Breast epithelium (tissue), 4 donors: ENCODE measurements around the gene DBN1. TPM values are rescaled to one million over a fixed set of nuclear protein-coding genes. Genes with fewer than 3 reads are reported as not detected.

ENCODE experiments used
- DNase-seq, 2 donors: peaks; one replicate each; pipeline ENCODE4 v3.0.0-alpha.2; 2019; ENCODE audit warnings: low spot score in 2 of 2
- H3K27ac ChIP-seq, 2 donors: fragments of 200-600 bp; sonication (generic) in 1 of 2; one replicate each; pipeline ENCODE4 v1.5.1; 2016 to 2019; ENCODE audit warnings: mild to moderate bottlenecking in 1 of 2
- H3K27me3 ChIP-seq, 2 donors: fragments of 200-600 bp; sonication (generic) in 1 of 2; one replicate each; pipeline versions ENCODE4 v1.5.1 to v1.6.0; 2017 to 2019; ENCODE audit warnings: control low read depth in 1 of 2, mild to moderate bottlenecking in 1 of 2
- H3K36me3 ChIP-seq: fragments of 200-600 bp; one replicate; pipeline ENCODE4 v1.5.1; 2019
- H3K4me1 ChIP-seq, 2 donors: fragments of 200-600 bp; sonication (generic); one replicate each; pipeline ENCODE4 v1.5.1; 2016 to 2019; ENCODE audit warnings: control low read depth in 1 of 2
- H3K4me3 ChIP-seq, 3 donors: fragments of 200-600 bp; sonication (generic); 1 replicate in 2 of 3; 2 replicates in 1 of 3; pipeline ENCODE4 v1.5.1; 2016 to 2019; ENCODE audit warnings: mild to moderate bottlenecking in 3 of 3, moderate library complexity in 2 of 3
- H3K9me3 ChIP-seq, 2 donors: fragments of 200-600 bp; sonication (generic) in 1 of 2; one replicate each; pipeline ENCODE4 v1.5.1; 2016 to 2019; ENCODE audit warnings: control low read depth in 1 of 2
- POLR2A ChIP-seq: fragments of 450-650 bp; IDR thresholded peaks from one replicate; pipeline ENCODE4 v1.6.1; 2016; ENCODE audit warnings: antibody characterized with exemption, mild to moderate bottlenecking, moderate library complexity
- POLR2AphosphoS5 ChIP-seq, 3 donors: sonication (generic); formaldehyde crosslinking; IDR thresholded peaks; one replicate each; pipeline ENCODE4 v1.6.1; 2017; ENCODE audit warnings: antibody characterized with exemption in 3 of 3
- intact Hi-C: fragments of 100-400 bp; cut with DNase I; formaldehyde crosslinking; loops from one replicate; pipeline ENCODE4 v1.15.1; 2023; ENCODE audit warnings: low total_unique reads
- total RNA-seq, 3 donors: library from RNA; depleted of rRNA; stranded (reverse); fragments of >200 nt; gene quantifications; one replicate each; pipeline ENCODE4 v1.1.0, GENCODE V29; 2016
- TF ChIP-seq, protein P1 (sequence below), 3 donors: fragments of 450-650 bp; IDR thresholded peaks; one replicate each; pipeline ENCODE4 v1.5.1; 2016 to 2017; ENCODE audit warnings: antibody characterized with exemption in 3 of 3, mild to moderate bottlenecking in 3 of 3, moderate library complexity in 3 of 3

The DBN1 gene
- total RNA-seq, 3 donors from 2014 or later: 30.7 to 94.6 (median 61.3) TPM

DNA sequence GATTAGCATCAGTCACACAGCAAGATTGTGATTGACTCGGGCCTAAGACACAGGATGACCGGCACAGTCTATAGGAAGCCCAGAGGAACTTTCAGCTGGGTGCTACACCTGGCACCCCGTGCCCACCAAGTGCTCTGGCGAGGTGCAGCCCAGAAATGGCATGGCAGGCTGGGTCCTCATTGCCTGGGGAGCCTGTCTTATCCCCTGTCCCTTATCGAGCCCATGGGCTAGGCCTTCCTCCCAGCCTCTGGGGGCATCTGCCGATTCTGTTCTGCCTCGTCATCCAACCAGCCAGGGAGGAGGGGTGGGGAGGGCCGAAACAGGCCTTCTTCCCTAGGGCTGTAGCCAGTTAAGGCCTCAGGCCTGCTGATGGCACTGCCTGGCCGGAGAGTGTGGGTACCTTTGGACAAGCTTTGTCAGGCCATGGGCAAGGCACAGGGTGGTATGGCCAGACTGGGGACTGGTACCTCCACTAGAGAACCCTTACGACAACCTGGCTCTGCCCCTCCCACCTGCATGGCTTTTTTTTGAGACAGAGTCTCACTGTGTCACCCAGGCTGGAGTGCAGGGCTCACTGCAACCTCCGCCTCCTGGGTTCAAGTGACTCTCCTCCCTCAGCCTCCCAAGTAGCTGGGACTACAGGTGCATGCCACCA, 45.4 kb downstream of the DBN1 start:
- no peaks in the 10 kb centered on the region for H3K27me3 ChIP-seq
- H3K9me3 ChIP-seq: no peaks in the 10 kb centered on the region
- peaks cover 5 to 17% of the 10 kb centered on the region in 2 donors for H3K4me1 ChIP-seq
- TF ChIP-seq POLR2AphosphoS5 (IDR thresholded peaks at IDR 0.05) (no peak), POLR2A (no peak)
- TF ChIP-seq, protein P1, sequence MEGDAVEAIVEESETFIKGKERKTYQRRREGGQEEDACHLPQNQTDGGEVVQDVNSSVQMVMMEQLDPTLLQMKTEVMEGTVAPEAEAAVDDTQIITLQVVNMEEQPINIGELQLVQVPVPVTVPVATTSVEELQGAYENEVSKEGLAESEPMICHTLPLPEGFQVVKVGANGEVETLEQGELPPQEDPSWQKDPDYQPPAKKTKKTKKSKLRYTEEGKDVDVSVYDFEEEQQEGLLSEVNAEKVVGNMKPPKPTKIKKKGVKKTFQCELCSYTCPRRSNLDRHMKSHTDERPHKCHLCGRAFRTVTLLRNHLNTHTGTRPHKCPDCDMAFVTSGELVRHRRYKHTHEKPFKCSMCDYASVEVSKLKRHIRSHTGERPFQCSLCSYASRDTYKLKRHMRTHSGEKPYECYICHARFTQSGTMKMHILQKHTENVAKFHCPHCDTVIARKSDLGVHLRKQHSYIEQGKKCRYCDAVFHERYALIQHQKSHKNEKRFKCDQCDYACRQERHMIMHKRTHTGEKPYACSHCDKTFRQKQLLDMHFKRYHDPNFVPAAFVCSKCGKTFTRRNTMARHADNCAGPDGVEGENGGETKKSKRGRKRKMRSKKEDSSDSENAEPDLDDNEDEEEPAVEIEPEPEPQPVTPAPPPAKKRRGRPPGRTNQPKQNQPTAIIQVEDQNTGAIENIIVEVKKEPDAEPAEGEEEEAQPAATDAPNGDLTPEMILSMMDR (IDR thresholded peaks at IDR 0.05): no peak
- no peaks in the 10 kb centered on the region for H3K36me3 ChIP-seq
- no peak for DNase-seq
- H3K27ac ChIP-seq: peak overlapping the region; percentile 91 to 92
- H3K4me3 ChIP-seq: peak overlapping the region; percentile 77 to 88 (median 84)
- intact Hi-C loops: no loop called here

DNA sequence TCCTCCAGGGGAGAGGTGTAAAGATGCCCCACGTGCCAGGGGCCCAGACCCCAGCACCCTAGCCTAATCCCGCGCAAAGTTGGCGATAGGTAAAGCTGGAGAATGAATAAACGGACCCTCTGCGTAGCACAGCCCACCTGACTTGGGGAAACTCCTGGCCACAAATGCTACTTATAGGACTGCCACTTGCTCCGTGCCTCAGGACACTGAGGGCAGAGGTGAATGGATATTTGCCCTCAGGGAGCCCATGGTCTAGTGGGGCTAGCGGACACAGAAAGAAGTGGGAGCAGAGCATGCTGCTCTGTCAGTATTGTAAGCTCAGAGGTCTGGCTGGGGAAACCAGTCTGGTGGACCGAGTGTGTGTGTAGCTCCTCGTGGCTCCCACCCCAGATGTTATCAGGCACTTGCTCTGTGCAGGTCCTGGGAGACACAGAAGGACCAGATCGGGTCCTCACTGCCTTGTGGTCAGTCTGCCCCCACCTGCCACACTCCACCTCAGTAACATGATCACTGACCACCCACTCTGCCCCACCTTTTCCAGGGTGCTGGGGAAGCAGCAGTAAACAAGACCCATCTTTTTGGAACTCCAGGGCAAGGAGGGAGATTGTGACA, 46.1 kb downstream of the DBN1 start:
- peak in 1 of 2 donors; percentile 41 for DNase-seq
- TF ChIP-seq, protein P1 (IDR thresholded peaks at IDR 0.05): no peak
- TF ChIP-seq POLR2AphosphoS5 (IDR thresholded peaks at IDR 0.05) (no peak), POLR2A (no peak)
- Histone ChIP-seq H3K27ac (peak overlapping the region; percentile 91 to 92), H3K4me1 (peaks cover 5 to 17% of the 10 kb centered on the region in 2 donors), H3K9me3 (no peaks in the 10 kb centered on the region), H3K4me3 (peak overlapping the region; percentile 77 to 88 (median 84)), H3K36me3 (no peaks in the 10 kb centered on the region), H3K27me3 (no peaks in the 10 kb centered on the region)
- intact Hi-C loops: no loop called here

DNA sequence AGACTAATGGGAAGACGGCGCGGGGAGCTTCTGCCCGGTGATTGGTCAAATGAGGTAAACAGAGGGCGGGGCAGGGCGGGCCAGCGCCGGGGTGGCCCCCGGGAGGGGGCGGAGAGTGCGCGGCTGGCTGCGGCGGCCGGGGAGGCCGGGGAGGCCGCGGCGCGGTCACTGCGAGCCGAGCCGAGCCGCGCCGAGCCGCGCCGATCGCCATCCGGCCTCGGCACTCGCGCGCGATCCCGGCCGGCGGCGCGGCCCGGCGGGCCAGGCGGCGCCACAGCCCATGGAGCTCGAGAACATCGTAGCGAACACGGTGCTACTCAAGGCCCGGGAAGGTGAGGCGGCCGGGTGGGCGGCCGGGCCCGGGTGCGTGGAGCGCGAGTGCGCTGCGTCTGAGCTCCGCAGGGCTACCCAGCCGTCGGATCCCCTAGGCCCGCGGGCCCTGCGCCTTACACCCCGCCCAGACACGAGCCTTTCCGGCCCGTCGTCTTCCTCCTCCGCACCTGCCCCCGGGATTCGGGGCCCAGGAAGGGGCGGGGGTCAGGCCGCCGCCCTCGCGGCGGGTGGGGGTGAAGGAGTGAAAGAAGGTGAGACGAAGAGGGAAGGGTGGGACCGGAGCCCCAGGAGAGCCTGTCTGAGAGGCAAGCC, 46.7 kb downstream of the DBN1 start, which contains the start of gene GRK6:
Gene GRK6 (plus strand): TSS at position 111 of the 645 bp plus-strand sequence. CDS start 170 bp downstream, at position 281.
- intact Hi-C loops: loop anchor here (1.0 kb wide), 1 partner anchor 29 kb away; no protein-coding TSS in a partner anchor
- Histone ChIP-seq H3K36me3 (no peaks in the 10 kb centered on the region), H3K27ac (peak within 1 kb of the TSS; percentile 91 to 96), H3K4me1 (peaks cover 5 to 17% of the 10 kb centered on the region in 2 donors), H3K27me3 (no peaks in the 10 kb centered on the region), H3K9me3 (no peaks in the 10 kb centered on the region), H3K4me3 (peak within 1 kb of the TSS; percentile 77 to 88 (median 84))
- TF ChIP-seq POLR2AphosphoS5 (IDR thresholded peaks at IDR 0.05) (peak in 2 of 3 donors; percentile 14 to 25), POLR2A (no peak)
- peak in 1 of 2 donors; percentile 68 for DNase-seq

DNA sequence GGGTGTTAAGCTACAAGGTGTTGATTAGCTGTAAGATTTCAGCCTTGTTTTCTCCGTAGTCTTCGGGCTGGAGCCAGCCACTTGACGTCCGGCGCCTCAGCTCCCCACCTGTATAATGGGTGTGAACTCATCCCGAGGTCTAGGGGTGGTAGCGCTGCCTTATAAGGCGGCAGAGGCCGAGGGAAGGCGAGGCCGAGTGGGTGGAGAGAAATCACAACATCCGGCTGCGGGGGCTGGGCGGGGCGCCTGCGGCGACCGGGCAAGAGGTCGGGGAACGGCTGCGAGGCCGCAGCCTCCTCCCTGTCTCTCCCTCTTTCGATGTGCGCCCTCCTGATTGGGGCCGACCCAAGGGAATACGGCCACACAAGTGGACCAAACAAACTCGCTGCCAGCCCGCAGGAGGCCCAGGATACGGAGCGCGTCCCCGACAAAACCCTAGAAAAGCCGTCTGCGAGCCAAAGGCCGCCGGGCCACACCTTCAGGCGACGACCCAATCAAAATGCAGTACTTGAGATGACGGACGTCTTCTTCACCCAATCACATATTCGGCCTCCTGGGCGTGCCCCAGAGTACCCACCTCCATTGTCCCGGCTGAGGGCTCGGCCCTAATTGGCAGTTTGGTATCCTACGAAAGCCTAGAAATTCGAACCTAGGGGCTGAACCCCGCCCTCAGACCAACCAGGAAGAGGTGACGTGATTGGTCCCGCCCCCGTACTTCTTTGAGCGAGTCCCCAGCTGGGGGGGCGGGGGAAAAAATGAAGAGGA, 47.5 kb downstream of the DBN1 start:
- peak overlapping the region; percentile 89 to 96 for H3K27ac ChIP-seq
- intact Hi-C loops: loop anchor here (1.0 kb wide), 1 partner anchor 29 kb away; no protein-coding TSS in a partner anchor
- peaks cover 5 to 17% of the 10 kb centered on the region in 2 donors for H3K4me1 ChIP-seq
- no peaks in the 10 kb centered on the region for H3K9me3 ChIP-seq
- H3K27me3 ChIP-seq: no peaks in the 10 kb centered on the region
- DNase-seq: peak; percentile 99 to 100
- TF ChIP-seq POLR2AphosphoS5 (IDR thresholded peaks at IDR 0.05): peak; percentile 84 to 95 (median 94)
- TF ChIP-seq, protein P1 (IDR thresholded peaks at IDR 0.05): peak in 1 of 3 donors; percentile 6
- TF ChIP-seq POLR2A: peak; percentile 56
- no peaks in the 10 kb centered on the region for H3K36me3 ChIP-seq
- peak overlapping the region; percentile 50 to 88 (median 70) for H3K4me3 ChIP-seq

DNA sequence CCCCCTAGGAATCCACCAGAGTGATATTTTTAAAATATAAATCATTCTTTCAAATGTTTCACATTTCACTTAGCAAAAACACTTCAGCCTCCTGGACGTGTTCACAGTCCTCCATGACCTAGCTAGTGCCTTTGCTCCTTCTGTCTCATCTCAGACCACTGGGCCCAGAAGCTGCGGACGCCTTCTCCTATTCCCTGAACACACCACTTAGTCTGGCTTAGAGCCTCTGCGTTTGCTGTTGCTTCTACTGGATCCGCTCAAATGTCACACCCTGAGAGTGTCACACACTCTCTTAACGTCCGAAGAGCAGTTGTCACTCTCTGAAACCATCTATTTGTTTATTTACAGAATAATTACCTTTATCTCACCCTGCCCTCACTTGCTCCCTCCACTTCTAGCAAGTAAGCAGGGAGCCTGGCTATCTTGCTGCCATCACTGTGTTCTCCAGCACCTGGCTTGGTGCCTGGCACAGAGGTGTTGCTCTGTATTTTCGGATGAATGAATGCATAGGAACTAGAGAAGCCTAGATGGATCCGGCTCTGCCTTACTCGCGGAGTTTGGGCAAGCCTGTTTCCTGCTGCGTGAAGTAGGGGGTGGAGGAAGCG, 48.1 kb downstream of the DBN1 start:
- no peaks in the 10 kb centered on the region for H3K9me3 ChIP-seq
- peak overlapping the region; percentile 89 to 96 for H3K27ac ChIP-seq
- peak overlapping the region; percentile 50 to 88 (median 70) for H3K4me3 ChIP-seq
- TF ChIP-seq POLR2AphosphoS5 (IDR thresholded peaks at IDR 0.05): no peak
- TF ChIP-seq, protein P1 (IDR thresholded peaks at IDR 0.05): peak in 1 of 3 donors; percentile 2
- no peak for TF ChIP-seq POLR2A
- intact Hi-C loops: no loop called here
- H3K36me3 ChIP-seq: no peaks in the 10 kb centered on the region
- H3K4me1 ChIP-seq: peaks cover 5 to 12% of the 10 kb centered on the region in 2 donors
- no peak for DNase-seq
- no peaks in the 10 kb centered on the region for H3K27me3 ChIP-seq
